CD4-positive, CD25-positive, alpha-beta regulatory T cell (primary cell): ENCODE measurements around the gene RASSF8. TPM values are rescaled to one million over a fixed set of nuclear protein-coding genes. Genes with fewer than 3 reads are reported as not detected.

Source experiments
- ATAC-seq, 2 donors: fragments of 150-1000 bp; cut with Tn5 transposase; one replicate each; pipeline ENCODE4 v1.10.0; 2021; ENCODE audit warnings: low read depth in 2 of 2, moderate number of reproducible peaks in 2 of 2, moderate library complexity in 1 of 2
- DNase-seq, 3 donors: peaks; one replicate each; pipeline versions ENCODE4 v3.0.0 to v3.0.0-alpha.2; 2012 to 2022; ENCODE audit warnings: mixed read lengths in 1 of 3
- H3K27ac ChIP-seq: one replicate; pipeline ENCODE4 v1.7.0; 2013; ENCODE audit warnings: mild to moderate bottlenecking, low read length; ENCODE audit not compliant: insufficient read depth, poor library complexity, severe bottlenecking
- H3K27me3 ChIP-seq: one replicate; pipeline ENCODE4 v1.7.0; 2013; ENCODE audit warnings: low read length; ENCODE audit not compliant: control insufficient read depth, insufficient read depth
- H3K36me3 ChIP-seq: one replicate; pipeline ENCODE4 v1.7.0; 2013; ENCODE audit warnings: mild to moderate bottlenecking, low read length, moderate library complexity; ENCODE audit not compliant: control insufficient read depth, insufficient read depth
- H3K4me1 ChIP-seq: 2 replicates; pipeline ENCODE4 v1.7.0; 2013; ENCODE audit warnings: mild to moderate bottlenecking, low read length; ENCODE audit not compliant: insufficient read depth, control insufficient read depth, poor library complexity, severe bottlenecking
- H3K4me3 ChIP-seq: one replicate; pipeline ENCODE4 v1.7.0; 2013; ENCODE audit warnings: low read depth, mild to moderate bottlenecking, low read length, moderate library complexity
- H3K9me3 ChIP-seq, 2 experiments: 1 replicate in 1 of 2; 2 replicates in 1 of 2; pipeline ENCODE4 v1.7.0; 2013; ENCODE audit warnings: low read length in 2 of 2, mild to moderate bottlenecking in 1 of 2, moderate library complexity in 1 of 2; ENCODE audit not compliant: control insufficient read depth in 2 of 2
- H3K27ac Mint-ChIP-seq, 3 donors: one replicate each; pipeline ENCODE4 v1.8.0; 2020 to 2022; ENCODE audit warnings: mild to moderate bottlenecking in 3 of 3, mixed read lengths in 3 of 3, moderate library complexity in 2 of 3
- H3K27me3 Mint-ChIP-seq: one replicate; pipeline ENCODE4 v1.8.0; 2022; ENCODE audit warnings: mild to moderate bottlenecking, mixed read lengths
- H3K36me3 Mint-ChIP-seq: one replicate; pipeline ENCODE4 v1.8.0; 2020; ENCODE audit warnings: mixed read lengths
- H3K4me1 Mint-ChIP-seq, 4 donors: one replicate each; pipeline ENCODE4 v1.8.0; 2020 to 2022; ENCODE audit warnings: mixed read lengths in 4 of 4, mild to moderate bottlenecking in 1 of 4
- H3K4me3 Mint-ChIP-seq, 4 donors: one replicate each; pipeline ENCODE4 v1.8.0; 2020 to 2022; ENCODE audit warnings: mild to moderate bottlenecking in 4 of 4, mixed read lengths in 4 of 4, moderate library complexity in 3 of 4
- H3K9me3 Mint-ChIP-seq, 7 donors: one replicate each; pipeline ENCODE4 v1.8.0; 2020 to 2022; ENCODE audit warnings: mixed read lengths in 7 of 7, mild to moderate bottlenecking in 3 of 7, moderate library complexity in 2 of 7
- polyA plus RNA-seq, 4 donors: library from polyadenylated mRNA; unstranded; fragments of 300-500 nt; fragmentation: Illumina TruSeq; gene quantifications; one replicate each; pipeline ENCODE4 v1.2.3, GENCODE V29; 2021
- total RNA-seq: library from RNA; stranded (reverse); gene quantifications from one replicate; pipeline ENCODE4 v1.2.3, GENCODE V29; 2022

The RASSF8 gene
- total and polyA plus RNA-seq, 5 donors from 2014 or later, result 0.20 TPM; not detected in 4

DNA sequence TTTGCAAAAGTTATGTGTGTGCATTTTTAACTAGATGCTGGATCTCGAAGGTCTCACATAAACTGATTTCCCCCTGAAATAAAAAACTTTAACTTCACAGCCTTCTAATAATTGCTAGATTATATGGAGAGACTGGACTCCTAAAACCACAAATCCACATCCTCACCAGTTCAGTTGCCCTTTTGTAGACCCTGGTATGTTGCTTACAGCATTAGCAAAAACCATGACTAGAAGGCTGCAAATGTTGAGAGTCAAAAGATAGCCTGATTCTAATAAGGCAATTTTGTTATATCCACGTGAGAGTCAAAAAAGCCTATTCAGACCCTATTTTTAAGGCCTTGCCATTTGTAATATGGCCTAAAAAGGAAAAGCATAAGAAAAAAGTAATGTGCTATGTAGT lies 37.4 kb downstream of the RASSF8 start:
- Mint-ChIP-seq H3K4me3 (no peak overlapping the region), H3K36me3 (no peaks in the 10 kb centered on the region), H3K27me3 (peaks cover 4% of the 10 kb centered on the region), H3K9me3 (peaks cover 0 to 2% (median 0%) of the 10 kb centered on the region in 7 donors), H3K4me1 (no peaks in the 10 kb centered on the region), H3K27ac (no peak overlapping the region)
- Histone ChIP-seq H3K36me3 (no peaks in the 10 kb centered on the region), H3K4me3 (no peak overlapping the region), H3K9me3 (no peaks in the 10 kb centered on the region), H3K4me1 (no peaks in the 10 kb centered on the region), H3K27me3 (no peaks in the 10 kb centered on the region), H3K27ac (no peak overlapping the region)
- no peak for ATAC-seq
- DNase-seq, result no peak

DNA sequence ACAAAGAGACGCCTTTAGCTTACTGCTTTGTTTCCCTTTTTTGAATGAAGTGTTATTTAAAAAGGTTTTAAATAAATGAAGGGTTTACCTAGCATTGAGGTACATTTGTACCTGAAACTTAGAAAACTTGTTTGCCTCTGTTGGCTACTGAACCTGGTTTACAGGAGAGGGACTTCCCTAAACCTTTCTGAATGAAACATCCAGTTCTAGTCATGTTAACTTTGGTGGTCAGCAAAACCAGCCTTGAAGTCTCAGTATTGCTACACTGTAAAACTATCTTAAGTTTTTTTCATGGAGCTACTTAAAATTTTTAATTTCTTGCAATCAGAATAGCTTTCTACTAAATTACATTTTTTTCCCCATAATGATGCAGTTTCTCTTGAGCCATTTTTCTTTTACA lies 38.2 kb downstream of the RASSF8 start:
- H3K9me3 ChIP-seq, result no peaks in the 10 kb centered on the region
- H3K4me1 ChIP-seq, result no peaks in the 10 kb centered on the region
- no peaks in the 10 kb centered on the region for H3K4me1 Mint-ChIP-seq
- H3K27me3 Mint-ChIP-seq, result peaks cover 4% of the 10 kb centered on the region
- no peak for ATAC-seq
- H3K4me3 ChIP-seq, result no peak overlapping the region
- no peak overlapping the region for H3K27ac Mint-ChIP-seq
- DNase-seq, result no peak
- H3K9me3 Mint-ChIP-seq, result peaks cover 0 to 2% (median 0%) of the 10 kb centered on the region in 7 donors
- no peaks in the 10 kb centered on the region for H3K36me3 Mint-ChIP-seq
- no peak overlapping the region for H3K27ac ChIP-seq
- H3K27me3 ChIP-seq, result no peaks in the 10 kb centered on the region
- H3K36me3 ChIP-seq, result no peaks in the 10 kb centered on the region
- no peak overlapping the region for H3K4me3 Mint-ChIP-seq

DNA sequence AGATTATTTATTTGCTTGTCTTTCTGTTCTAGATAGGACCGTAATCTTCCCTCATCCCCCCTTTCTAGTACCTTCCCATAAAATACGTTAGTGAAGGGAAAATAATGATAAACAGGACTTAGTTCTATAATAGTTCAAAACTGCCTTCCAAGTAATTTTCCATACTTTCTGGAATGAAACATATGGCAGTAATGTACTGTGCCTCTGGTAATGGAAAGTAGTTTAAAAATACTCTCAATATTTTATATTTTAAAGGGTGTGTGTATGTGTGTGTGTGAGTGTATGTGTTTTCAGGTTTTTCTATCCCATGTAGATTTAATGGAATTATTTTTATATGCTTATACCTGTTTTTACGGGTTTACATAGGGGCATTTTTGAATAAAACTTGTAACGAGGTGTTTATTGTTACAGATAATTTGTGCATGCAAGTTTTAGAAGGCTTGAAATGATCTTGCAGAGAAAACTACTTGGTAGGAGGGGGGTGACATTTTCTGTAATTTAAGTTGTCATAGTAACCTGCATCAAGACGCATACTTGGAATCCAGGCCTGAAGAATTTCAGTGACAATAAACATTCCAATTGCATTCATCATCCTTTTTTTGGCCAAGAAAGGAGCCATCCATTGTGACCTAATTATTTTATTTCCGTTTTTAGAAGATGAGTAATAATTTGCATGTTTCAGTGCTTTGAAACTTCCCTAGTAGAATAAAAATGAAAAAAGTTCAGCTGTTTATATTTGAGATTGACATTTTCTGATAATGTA lies 38.9 kb downstream of the RASSF8 start:
- Histone ChIP-seq H3K27ac (no peak overlapping the region), H3K27me3 (no peaks in the 10 kb centered on the region), H3K4me1 (no peaks in the 10 kb centered on the region), H3K9me3 (no peaks in the 10 kb centered on the region), H3K4me3 (no peak overlapping the region), H3K36me3 (no peaks in the 10 kb centered on the region)
- DNase-seq (no peak), ATAC-seq (no peak)
- Mint-ChIP-seq H3K27me3 (peaks cover 4% of the 10 kb centered on the region), H3K36me3 (no peaks in the 10 kb centered on the region), H3K9me3 (peaks cover 0 to 2% (median 0%) of the 10 kb centered on the region in 7 donors), H3K4me3 (no peak overlapping the region), H3K4me1 (no peaks in the 10 kb centered on the region), H3K27ac (no peak overlapping the region)

DNA sequence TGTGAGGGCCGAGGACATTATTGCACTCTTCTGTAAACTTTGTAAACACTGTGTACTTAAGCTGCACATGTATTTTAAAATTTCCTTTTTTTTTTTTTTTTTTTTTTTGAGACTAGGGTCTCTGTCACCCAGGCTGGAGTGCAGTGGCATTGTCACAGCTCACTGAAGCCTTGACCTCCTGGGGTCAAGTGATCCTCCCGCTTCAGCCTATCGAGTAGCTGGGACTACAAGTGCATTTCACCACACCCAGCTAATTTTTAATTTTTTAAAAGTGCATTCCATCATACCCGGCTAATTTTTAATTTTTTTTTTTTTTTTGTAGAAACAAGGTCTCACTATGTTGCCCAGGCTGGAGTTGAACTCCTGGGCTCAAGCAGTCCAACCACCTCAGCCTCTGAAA lies 42.4 kb downstream of the RASSF8 start:
- H3K4me3 Mint-ChIP-seq, result no peak overlapping the region
- Histone ChIP-seq H3K4me3 (no peak overlapping the region), H3K36me3 (no peaks in the 10 kb centered on the region), H3K9me3 (no peaks in the 10 kb centered on the region), H3K27ac (no peak overlapping the region), H3K4me1 (no peaks in the 10 kb centered on the region), H3K27me3 (no peaks in the 10 kb centered on the region)
- H3K36me3 Mint-ChIP-seq, result no peaks in the 10 kb centered on the region
- H3K27ac Mint-ChIP-seq, result no peak overlapping the region
- no peaks in the 10 kb centered on the region for H3K4me1 Mint-ChIP-seq
- DNase-seq (no peak), ATAC-seq (no peak)
- peaks cover 1 to 9% (median 5%) of the 10 kb centered on the region in 7 donors for H3K9me3 Mint-ChIP-seq
- H3K27me3 Mint-ChIP-seq, result peaks cover 4% of the 10 kb centered on the region

DNA sequence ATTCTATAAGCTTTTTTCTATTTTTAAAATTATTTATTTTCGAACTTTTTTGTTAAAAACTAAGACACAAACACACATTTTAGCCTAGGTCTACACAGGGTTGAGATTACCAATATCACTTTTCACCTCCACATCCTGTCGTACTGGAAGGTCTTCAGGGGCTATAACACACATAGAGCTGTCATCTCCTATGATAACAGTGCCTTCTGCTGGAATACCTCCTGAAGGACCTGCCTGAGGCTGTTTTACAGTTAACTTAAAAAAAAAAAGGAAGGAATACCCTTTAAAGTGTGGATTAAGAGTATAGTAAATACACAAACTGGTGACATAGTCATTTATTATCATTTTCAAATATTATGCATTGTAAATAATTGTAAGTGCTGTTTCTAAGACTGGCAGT lies 43.0 kb downstream of the RASSF8 start:
- no peak overlapping the region for H3K27ac ChIP-seq
- no peaks in the 10 kb centered on the region for H3K4me1 ChIP-seq
- ATAC-seq (no peak), DNase-seq (no peak)
- no peaks in the 10 kb centered on the region for H3K36me3 Mint-ChIP-seq
- no peaks in the 10 kb centered on the region for H3K9me3 ChIP-seq
- no peak overlapping the region for H3K4me3 Mint-ChIP-seq
- H3K9me3 Mint-ChIP-seq, result peaks cover 1 to 9% (median 5%) of the 10 kb centered on the region in 7 donors
- no peaks in the 10 kb centered on the region for H3K27me3 ChIP-seq
- no peaks in the 10 kb centered on the region for H3K36me3 ChIP-seq
- H3K4me3 ChIP-seq, result no peak overlapping the region
- no peaks in the 10 kb centered on the region for H3K4me1 Mint-ChIP-seq
- no peak overlapping the region for H3K27ac Mint-ChIP-seq
- peaks cover 4% of the 10 kb centered on the region for H3K27me3 Mint-ChIP-seq

DNA sequence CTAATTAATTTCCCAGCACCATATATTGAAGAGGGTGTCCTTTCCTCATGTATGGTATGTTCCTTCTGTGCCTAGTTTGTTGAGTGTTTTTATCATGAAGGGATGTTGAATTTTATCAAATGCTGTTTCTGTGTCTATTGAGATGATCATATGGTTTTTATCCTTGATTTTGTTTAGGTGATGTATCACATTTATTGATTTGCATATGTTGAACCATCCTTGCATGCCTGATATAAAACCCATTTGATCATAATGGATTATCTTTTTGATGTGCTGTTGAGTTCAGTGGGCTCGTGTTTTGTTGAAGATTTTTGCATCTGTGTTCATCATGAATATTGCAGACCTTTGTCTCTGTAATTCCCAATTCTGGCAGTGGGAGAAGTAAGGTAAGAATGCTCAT lies 44.6 kb downstream of the RASSF8 start:
- Histone ChIP-seq H3K27ac (no peak overlapping the region), H3K9me3 (no peaks in the 10 kb centered on the region), H3K27me3 (no peaks in the 10 kb centered on the region), H3K36me3 (no peaks in the 10 kb centered on the region), H3K4me1 (no peaks in the 10 kb centered on the region), H3K4me3 (no peak overlapping the region)
- no peak overlapping the region for H3K4me3 Mint-ChIP-seq
- H3K9me3 Mint-ChIP-seq, result peaks cover 1 to 9% (median 5%) of the 10 kb centered on the region in 7 donors
- H3K4me1 Mint-ChIP-seq, result no peaks in the 10 kb centered on the region
- no peaks in the 10 kb centered on the region for H3K36me3 Mint-ChIP-seq
- H3K27me3 Mint-ChIP-seq, result no peaks in the 10 kb centered on the region
- no peak overlapping the region for H3K27ac Mint-ChIP-seq
- DNase-seq (no peak), ATAC-seq (no peak)

DNA sequence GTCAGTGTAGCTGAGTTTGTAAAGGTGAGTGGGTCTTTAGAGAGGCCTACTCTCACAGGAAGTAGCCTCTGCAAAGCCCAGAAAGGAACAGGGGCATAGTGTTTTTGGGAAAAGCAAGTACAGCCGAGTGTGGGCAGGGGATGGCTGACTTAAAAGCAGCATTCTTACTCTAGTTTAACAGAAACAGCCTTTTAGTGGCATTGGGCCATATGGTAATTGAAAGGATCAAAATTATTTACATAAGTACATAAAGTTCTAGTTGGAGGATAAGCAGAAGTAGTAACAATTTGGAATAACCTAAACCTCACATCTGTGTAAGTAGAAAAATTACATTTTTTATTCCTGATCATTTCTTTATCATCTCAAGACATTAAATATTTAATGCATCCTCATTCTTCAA lies 49.1 kb downstream of the RASSF8 start:
- H3K4me1 Mint-ChIP-seq, result no peaks in the 10 kb centered on the region
- DNase-seq, result no peak
- peaks cover 1 to 9% (median 5%) of the 10 kb centered on the region in 7 donors for H3K9me3 Mint-ChIP-seq
- ATAC-seq, result no peak
- H3K27ac ChIP-seq, result no peak overlapping the region
- no peak overlapping the region for H3K4me3 ChIP-seq
- no peaks in the 10 kb centered on the region for H3K27me3 Mint-ChIP-seq
- no peaks in the 10 kb centered on the region for H3K36me3 ChIP-seq
- H3K4me3 Mint-ChIP-seq, result no peak overlapping the region
- H3K9me3 ChIP-seq, result no peaks in the 10 kb centered on the region
- H3K4me1 ChIP-seq, result no peaks in the 10 kb centered on the region
- H3K36me3 Mint-ChIP-seq, result no peaks in the 10 kb centered on the region
- no peaks in the 10 kb centered on the region for H3K27me3 ChIP-seq
- H3K27ac Mint-ChIP-seq, result no peak overlapping the region

DNA sequence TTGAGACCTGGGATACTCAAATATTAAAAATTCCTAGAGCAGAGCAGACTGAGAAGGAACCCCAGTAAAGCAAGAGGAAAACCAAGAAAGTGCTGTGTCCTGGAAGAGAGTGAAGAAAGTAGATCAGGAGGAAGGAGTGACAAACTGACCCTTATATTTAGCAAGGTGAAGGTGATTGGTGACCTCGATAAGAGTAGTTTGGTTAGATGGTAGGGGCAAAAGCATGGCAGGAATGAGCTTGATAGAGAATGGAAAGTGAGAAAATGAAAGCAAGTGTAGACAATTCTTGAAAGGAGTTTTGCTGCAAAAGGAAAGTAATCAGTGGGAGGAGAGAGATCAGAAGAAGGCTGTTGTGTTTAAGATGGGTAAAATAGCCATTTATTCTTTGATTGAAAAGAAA lies 51.1 kb downstream of the RASSF8 start:
- no peaks in the 10 kb centered on the region for H3K36me3 ChIP-seq
- Mint-ChIP-seq H3K9me3 (peaks cover 0 to 1% (median 0%) of the 10 kb centered on the region in 7 donors), H3K4me1 (no peaks in the 10 kb centered on the region), H3K36me3 (no peaks in the 10 kb centered on the region), H3K27ac (no peak overlapping the region), H3K27me3 (peaks cover under 1% of the 10 kb centered on the region), H3K4me3 (no peak overlapping the region)
- no peaks in the 10 kb centered on the region for H3K27me3 ChIP-seq
- no peak overlapping the region for H3K27ac ChIP-seq
- H3K4me3 ChIP-seq, result no peak overlapping the region
- no peaks in the 10 kb centered on the region for H3K4me1 ChIP-seq
- H3K9me3 ChIP-seq, result no peaks in the 10 kb centered on the region
- ATAC-seq, result no peak
- DNase-seq, result no peak
